Smooth muscle cell (in vitro differentiated cells): ENCODE measurements around the gene TMEM11. TPM values are rescaled to one million over a fixed set of nuclear protein-coding genes. Genes with fewer than 3 reads are reported as not detected.

Source experiments
- DNase-seq: peaks from one replicate; lab custom pipeline; 2025; ENCODE audit not compliant: unreplicated experiment; lab: John Stamatoyannopoulos, UW
- H2AFZ ChIP-seq: fragments of 200-600 bp; sonication (generic); 2 replicates; pipeline ENCODE4 v1.6.0; 2016; ENCODE audit warnings: antibody characterized with exemption, low read depth, mild to moderate bottlenecking
- H3F3A ChIP-seq: fragments of 200-600 bp; sonication (generic); 2 replicates; pipeline ENCODE4 v1.6.0; 2017; ENCODE audit warnings: antibody characterized with exemption, low read depth
- H3K27ac ChIP-seq: fragments of 200-600 bp; sonication (generic); 2 replicates; pipeline ENCODE4 v1.5.1; 2016; ENCODE audit warnings: low read depth, mild to moderate bottlenecking
- H3K27me3 ChIP-seq: fragments of 200-600 bp; sonication (generic); 2 replicates; pipeline ENCODE4 v1.6.1; 2016; ENCODE audit warnings: low read depth, mild to moderate bottlenecking
- H3K36me3 ChIP-seq: fragments of 200-600 bp; sonication (generic); 2 replicates; pipeline ENCODE4 v1.5.1; 2016; ENCODE audit warnings: low read depth
- H3K4me1 ChIP-seq: fragments of 200-600 bp; sonication (generic); 2 replicates; pipeline ENCODE4 v1.5.1; 2016; ENCODE audit warnings: low read depth
- H3K4me2 ChIP-seq: fragments of 200-600 bp; sonication (generic); 2 replicates; pipeline ENCODE4 v1.6.0; 2016; ENCODE audit warnings: mild to moderate bottlenecking
- H3K4me3 ChIP-seq: fragments of 200-600 bp; sonication (generic); 2 replicates; pipeline ENCODE4 v1.5.1; 2016; ENCODE audit warnings: mild to moderate bottlenecking
- H3K79me2 ChIP-seq: fragments of 200-600 bp; sonication (generic); 2 replicates; pipeline ENCODE4 v1.6.0; 2016; ENCODE audit warnings: low read depth, mild to moderate bottlenecking
- H3K9ac ChIP-seq: fragments of 200-600 bp; sonication (generic); 2 replicates; pipeline ENCODE4 v1.6.0; 2016; ENCODE audit warnings: low read depth
- H3K9me3 ChIP-seq: fragments of 200-600 bp; sonication (generic); replicated peaks from 2 replicates; pipeline ENCODE4 v1.5.1; 2016; ENCODE audit warnings: low read depth
- H4K20me1 ChIP-seq: fragments of 200-600 bp; sonication (generic); 2 replicates; pipeline ENCODE4 v1.6.0; 2016; ENCODE audit warnings: low read depth
- WGBS: methylation state at CpG from one replicate; pipeline ENCODE4 v1.1.7; 2016; ENCODE audit warnings: low lambda C conversion rate; 5-methylcytosine and 5-hydroxymethylcytosine counted together
- polyA plus RNA-seq: library from polyadenylated mRNA; unstranded; fragments of >200 nt; fragmentation: Nextera tagmentation; extraction: Ambion mirVana; gene quantifications from 2 replicates; pipeline ENCODE4 v1.2.1, GENCODE V29; 2016
- total RNA-seq: library from RNA; depleted of rRNA; stranded (reverse); fragments of >200 nt; gene quantifications from 2 replicates; pipeline ENCODE4 v1.2.3, GENCODE V29; 2014
- TF ChIP-seq, protein P1 (sequence below): fragments of 200-600 bp; sonication (generic); IDR thresholded peaks from 2 replicates; pipeline ENCODE4 v1.5.1; 2017; ENCODE audit warnings: borderline replicate concordance, mild to moderate bottlenecking, antibody characterized with exemption; ENCODE audit not compliant: insufficient read depth, poor library complexity, severe bottlenecking

TMEM11 gene
- total and polyA plus RNA-seq, 2 experiments from 2014 or later = 24.0 to 80.3 TPM

DNA sequence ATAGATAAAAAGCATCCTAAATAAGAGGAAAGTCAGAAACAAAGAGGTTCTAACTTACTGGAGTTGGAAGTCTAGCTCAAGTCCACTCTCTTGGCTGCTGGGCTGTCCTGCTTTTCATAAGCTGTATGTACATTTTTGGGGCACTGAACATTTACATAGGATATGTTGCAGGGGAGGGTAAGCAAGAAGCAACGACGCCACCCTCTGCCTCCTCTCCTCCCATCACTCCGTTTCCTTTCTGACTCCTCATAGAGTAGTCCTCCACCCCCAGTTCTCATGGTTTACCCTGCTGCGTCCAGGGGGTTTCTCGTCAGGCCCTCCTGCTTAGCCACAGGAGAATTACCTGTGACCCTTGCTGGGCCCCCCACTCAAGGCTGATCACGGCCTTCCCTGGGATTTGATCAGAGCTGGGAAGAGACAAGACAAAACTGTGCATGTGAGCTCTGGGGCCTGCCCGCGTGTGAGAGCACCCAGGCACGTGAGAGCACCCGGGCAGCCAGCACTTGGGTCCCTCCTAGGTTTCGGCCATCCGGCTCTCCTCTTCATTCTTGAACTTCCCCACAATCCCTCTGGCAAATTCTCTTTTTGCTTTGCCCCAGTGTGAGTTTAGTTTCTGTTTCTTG is 37.1 kb downstream of the TMEM11 start:
- Histone ChIP-seq H3K9me3 (no peaks in the 10 kb centered on the region), H3K4me3 (no peak overlapping the region), H3K4me2 (no peak overlapping the region), H3K4me1 (no peaks in the 10 kb centered on the region), H3F3A (no peaks in the 10 kb centered on the region), H4K20me1 (no peaks in the 10 kb centered on the region), H3K27me3 (no peaks in the 10 kb centered on the region), H3K36me3 (no peaks in the 10 kb centered on the region), H3K79me2 (no peaks in the 10 kb centered on the region), H2AFZ (no peak overlapping the region), H3K27ac (no peak overlapping the region), H3K9ac (no peak overlapping the region)
- WGBS = 94% methylated on average over 12 of the region's 12 CpGs
- DNase-seq = no peak
- TF ChIP-seq, protein P1, sequence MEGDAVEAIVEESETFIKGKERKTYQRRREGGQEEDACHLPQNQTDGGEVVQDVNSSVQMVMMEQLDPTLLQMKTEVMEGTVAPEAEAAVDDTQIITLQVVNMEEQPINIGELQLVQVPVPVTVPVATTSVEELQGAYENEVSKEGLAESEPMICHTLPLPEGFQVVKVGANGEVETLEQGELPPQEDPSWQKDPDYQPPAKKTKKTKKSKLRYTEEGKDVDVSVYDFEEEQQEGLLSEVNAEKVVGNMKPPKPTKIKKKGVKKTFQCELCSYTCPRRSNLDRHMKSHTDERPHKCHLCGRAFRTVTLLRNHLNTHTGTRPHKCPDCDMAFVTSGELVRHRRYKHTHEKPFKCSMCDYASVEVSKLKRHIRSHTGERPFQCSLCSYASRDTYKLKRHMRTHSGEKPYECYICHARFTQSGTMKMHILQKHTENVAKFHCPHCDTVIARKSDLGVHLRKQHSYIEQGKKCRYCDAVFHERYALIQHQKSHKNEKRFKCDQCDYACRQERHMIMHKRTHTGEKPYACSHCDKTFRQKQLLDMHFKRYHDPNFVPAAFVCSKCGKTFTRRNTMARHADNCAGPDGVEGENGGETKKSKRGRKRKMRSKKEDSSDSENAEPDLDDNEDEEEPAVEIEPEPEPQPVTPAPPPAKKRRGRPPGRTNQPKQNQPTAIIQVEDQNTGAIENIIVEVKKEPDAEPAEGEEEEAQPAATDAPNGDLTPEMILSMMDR = no peak

DNA sequence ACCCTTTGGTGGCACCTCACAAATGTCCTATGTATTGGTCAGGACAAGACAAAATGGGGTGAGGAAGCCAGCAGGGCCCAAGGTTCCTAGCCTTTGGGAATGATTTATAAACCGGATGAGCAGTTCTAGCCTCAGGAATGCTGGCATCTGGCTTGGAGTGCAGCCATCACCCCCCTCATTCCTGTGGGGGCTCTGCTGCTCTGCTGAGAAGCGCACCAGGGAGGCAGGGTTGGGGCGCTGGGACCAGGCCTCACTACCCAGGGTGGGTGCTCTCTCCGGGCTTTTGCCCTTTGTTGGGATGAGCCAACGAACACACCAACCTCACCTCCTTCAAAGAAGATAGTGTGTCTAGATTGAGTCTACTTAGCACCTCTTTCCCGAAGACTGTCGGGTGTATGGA is 39.2 kb downstream of the TMEM11 start:
- Histone ChIP-seq H2AFZ (no peak overlapping the region), H3K9me3 (no peaks in the 10 kb centered on the region), H4K20me1 (peaks cover under 1% of the 10 kb centered on the region), H3F3A (no peaks in the 10 kb centered on the region), H3K36me3 (no peaks in the 10 kb centered on the region), H3K27me3 (no peaks in the 10 kb centered on the region), H3K9ac (no peak overlapping the region), H3K27ac (no peak overlapping the region), H3K4me2 (no peak overlapping the region), H3K4me3 (no peak overlapping the region), H3K4me1 (no peaks in the 10 kb centered on the region), H3K79me2 (no peaks in the 10 kb centered on the region)
- 98% methylated on average over 7 of the region's 7 CpGs for WGBS
- no peak for DNase-seq
- TF ChIP-seq, protein P1 = no peak

DNA sequence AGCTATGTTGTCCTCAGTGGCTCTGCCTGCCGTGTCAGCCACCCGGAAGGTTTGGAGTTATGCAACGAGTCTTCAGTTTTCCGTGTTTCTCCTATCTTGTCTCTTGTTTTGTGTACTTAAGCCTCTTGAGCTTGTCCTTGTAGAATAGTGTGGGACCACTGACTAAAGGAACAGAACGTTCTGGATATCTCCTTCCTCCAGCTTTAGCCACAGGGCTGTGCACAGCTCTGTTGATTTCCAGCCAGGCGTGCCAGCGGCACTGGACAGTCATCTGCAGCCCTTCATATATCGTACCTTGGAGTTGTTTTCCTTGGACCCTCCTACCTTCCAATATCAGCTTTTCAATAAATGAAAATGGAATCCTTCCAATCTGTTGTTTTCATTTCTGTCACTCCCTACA is 39.8 kb downstream of the TMEM11 start:
- Histone ChIP-seq H3K9ac (no peak overlapping the region), H2AFZ (no peak overlapping the region)
- TF ChIP-seq, protein P1 = no peak

DNA sequence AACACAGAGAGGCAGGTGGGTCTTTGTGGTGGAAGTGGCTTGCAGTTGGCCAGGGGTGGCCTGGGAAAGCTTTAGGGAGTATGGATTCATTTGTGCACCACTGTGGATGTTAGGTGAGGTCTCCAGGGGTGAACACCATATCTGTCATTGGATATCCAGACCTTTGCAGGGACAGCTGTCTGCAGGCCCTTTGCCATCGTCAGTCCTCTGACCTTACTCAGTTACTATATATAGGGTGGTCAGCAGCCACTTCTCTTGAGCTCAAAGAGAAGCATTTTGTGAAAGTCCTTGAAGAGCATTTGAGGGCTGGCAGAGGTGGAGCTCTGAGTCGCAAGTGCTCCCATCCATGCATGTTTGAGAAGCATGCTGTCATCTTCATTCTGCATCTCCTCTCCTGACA is 40.4 kb downstream of the TMEM11 start:
- no peaks in the 10 kb centered on the region for H3K36me3 ChIP-seq
- WGBS = 94% methylated on average over 2 of the region's 2 CpGs
- no peaks in the 10 kb centered on the region for H3K9me3 ChIP-seq

More for the DNA sequence above, 39.8 kb downstream of the TMEM11 start:
- Histone ChIP-seq H3F3A (no peaks in the 10 kb centered on the region), H4K20me1 (peaks cover 5% of the 10 kb centered on the region), H3K36me3 (no peaks in the 10 kb centered on the region), H3K9me3 (no peaks in the 10 kb centered on the region), H3K79me2 (no peaks in the 10 kb centered on the region), H3K4me3 (no peak overlapping the region), H3K27ac (no peak overlapping the region), H3K4me2 (no peak overlapping the region), H3K27me3 (no peaks in the 10 kb centered on the region), H3K4me1 (no peaks in the 10 kb centered on the region)
- 95% methylated on average over 8 of the region's 8 CpGs for WGBS
- DNase-seq = no peak

More for the DNA sequence above, 40.4 kb downstream of the TMEM11 start:
- Histone ChIP-seq H4K20me1 (peaks cover 6% of the 10 kb centered on the region), H3K9ac (no peak overlapping the region), H3K79me2 (no peaks in the 10 kb centered on the region), H2AFZ (no peak overlapping the region), H3K27me3 (no peaks in the 10 kb centered on the region), H3K27ac (no peak overlapping the region), H3K4me3 (no peak overlapping the region), H3K4me2 (no peak overlapping the region), H3F3A (no peaks in the 10 kb centered on the region), H3K4me1 (no peaks in the 10 kb centered on the region)
- TF ChIP-seq, protein P1 = no peak
- no peak for DNase-seq
